GM19455 (cell line): ENCODE measurements around the gene RALGPS1.

ENCODE experiments used
- ATAC-seq: cut with Tn5 transposase; IDR thresholded peaks from one replicate; pipeline ENCODE4 v1.9.1; 2021; ENCODE audit not compliant: unreplicated experiment

RALGPS1 gene

GRCh38 chr9:126906091-126906490, 8.5 kb upstream of the RALGPS1 start:
- ATAC-seq = no peak

- ATAC-seq = no peak
These were observed 7.5 kb upstream of the RALGPS1 start for GRCh38 chr9:126907058-126907457.

GRCh38 chr9:126915281-126915816, 767 bp downstream of the RALGPS1 start:
- ATAC-seq = no peak

- ATAC-seq = no peak
These were observed 1.4 kb downstream of the RALGPS1 start for GRCh38 chr9:126915846-126916543.

- ATAC-seq = no peak
These were observed 2.3 kb downstream of the RALGPS1 start for GRCh38 chr9:126916909-126917308.

- no peak for ATAC-seq
These were observed 4.6 kb downstream of the RALGPS1 start for GRCh38 chr9:126919193-126919592.

GRCh38 chr9:126925876-126926275, 11.3 kb downstream of the RALGPS1 start:
- no peak for ATAC-seq

GRCh38 chr9:126926364-126926763, 11.8 kb downstream of the RALGPS1 start:
- ATAC-seq = no peak

- ATAC-seq = no peak
These were observed 12.8 kb downstream of the RALGPS1 start for GRCh38 chr9:126927419-126927818.

- no peak for ATAC-seq
These were observed 18.3 kb downstream of the RALGPS1 start for GRCh38 chr9:126932871-126933321.

- ATAC-seq = no peak
These were observed 18.9 kb downstream of the RALGPS1 start for GRCh38 chr9:126933334-126933980.

GRCh38 chr9:126934441-126934840, 19.9 kb downstream of the RALGPS1 start:
- no peak for ATAC-seq

GRCh38 chr9:126935630-126936029, 21.0 kb downstream of the RALGPS1 start:
- no peak for ATAC-seq

GRCh38 chr9:126937444-126937843, 22.9 kb downstream of the RALGPS1 start:
- no peak for ATAC-seq

- ATAC-seq = no peak
These were observed 23.7 kb downstream of the RALGPS1 start for GRCh38 chr9:126938327-126938726.

GRCh38 chr9:126939821-126940221, 25.2 kb downstream of the RALGPS1 start:
- no peak for ATAC-seq

- no peak for ATAC-seq
These were observed 27.8 kb downstream of the RALGPS1 start for GRCh38 chr9:126942399-126942798.

GRCh38 chr9:126945682-126946081, 31.1 kb downstream of the RALGPS1 start:
- no peak for ATAC-seq

- no peak for ATAC-seq
These were observed 32.9 kb downstream of the RALGPS1 start for GRCh38 chr9:126947529-126947928.

GRCh38 chr9:126952205-126952977, 37.8 kb downstream of the RALGPS1 start:
- no peak for ATAC-seq

GRCh38 chr9:126953041-126953809, 38.6 kb downstream of the RALGPS1 start:
- no peak for ATAC-seq
